ENCODE data around the gene ASB9.
"Not testable (repeated sequence)": the region's sequence is repeated elsewhere in the genome, so short reads cannot be mapped to it uniquely, and the experiment has no call there.

DNA sequence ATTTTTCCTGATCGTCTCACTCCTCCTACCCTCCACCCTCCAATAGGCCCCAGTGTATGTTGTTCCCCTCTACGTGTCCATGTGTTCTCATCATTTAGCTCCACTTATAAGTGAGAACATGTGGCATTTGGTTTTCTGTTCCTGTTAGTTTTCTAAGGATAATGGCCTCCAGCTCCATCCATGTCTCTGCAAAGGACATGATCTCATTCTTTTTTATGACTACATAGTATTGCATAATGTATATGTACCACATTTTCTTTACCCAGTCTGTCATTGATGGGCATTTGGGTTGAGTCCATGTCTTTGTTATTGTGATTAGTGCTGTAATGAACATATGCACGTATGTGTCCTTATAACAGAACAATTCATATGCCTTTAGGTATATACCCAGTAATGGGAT, 36.0 kb upstream of the ASB9 start:
- TF ChIP-seq POLR2A (IDR thresholded peaks at IDR 0.05): not testable (repeated sequence)
- TF ChIP-seq, protein P1, sequence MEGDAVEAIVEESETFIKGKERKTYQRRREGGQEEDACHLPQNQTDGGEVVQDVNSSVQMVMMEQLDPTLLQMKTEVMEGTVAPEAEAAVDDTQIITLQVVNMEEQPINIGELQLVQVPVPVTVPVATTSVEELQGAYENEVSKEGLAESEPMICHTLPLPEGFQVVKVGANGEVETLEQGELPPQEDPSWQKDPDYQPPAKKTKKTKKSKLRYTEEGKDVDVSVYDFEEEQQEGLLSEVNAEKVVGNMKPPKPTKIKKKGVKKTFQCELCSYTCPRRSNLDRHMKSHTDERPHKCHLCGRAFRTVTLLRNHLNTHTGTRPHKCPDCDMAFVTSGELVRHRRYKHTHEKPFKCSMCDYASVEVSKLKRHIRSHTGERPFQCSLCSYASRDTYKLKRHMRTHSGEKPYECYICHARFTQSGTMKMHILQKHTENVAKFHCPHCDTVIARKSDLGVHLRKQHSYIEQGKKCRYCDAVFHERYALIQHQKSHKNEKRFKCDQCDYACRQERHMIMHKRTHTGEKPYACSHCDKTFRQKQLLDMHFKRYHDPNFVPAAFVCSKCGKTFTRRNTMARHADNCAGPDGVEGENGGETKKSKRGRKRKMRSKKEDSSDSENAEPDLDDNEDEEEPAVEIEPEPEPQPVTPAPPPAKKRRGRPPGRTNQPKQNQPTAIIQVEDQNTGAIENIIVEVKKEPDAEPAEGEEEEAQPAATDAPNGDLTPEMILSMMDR (IDR thresholded peaks at IDR 0.05): not testable (repeated sequence)
